H1 (cell line): ENCODE data around the gene MRPS25. TPM values are rescaled to one million over a fixed set of nuclear protein-coding genes. Genes with fewer than 3 reads are reported as not detected.

Experiments used
- CTCF ChIA-PET: fragments of 300-600 bp; sonication (Branson Sonifier 250); formaldehyde crosslinking; loops from one replicate; lab custom pipeline; 2021; ENCODE audit not compliant: partially characterized antibody; lab: Charles Lee
- POLR2A ChIA-PET: fragments of 300-600 bp; sonication (Branson Sonifier 250); formaldehyde crosslinking; loops from one replicate; lab custom pipeline; 2021; ENCODE audit warnings: inconsistent platforms; ENCODE audit not compliant: partially characterized antibody; lab: Charles Lee
- DNase-seq, 2 experiments: peaks; one replicate each; pipeline versions ENCODE4 v3.0.0 to v3.0.0-alpha.2; 2010 to 2022; ENCODE audit warnings: low spot score in 2 of 2, low read depth in 1 of 2, mixed read lengths in 1 of 2
- FAIRE-seq: peaks from 2 replicates; lab custom pipeline; 2011; peaks lifted over from hg19 to GRCh38; lab: Jason Lieb, UNC
- H2AFZ ChIP-seq: 2 replicates; pipeline ENCODE4 v1.8.1; 2012; ENCODE audit warnings: low read length, inconsistent platforms
- H2AK5ac ChIP-seq: 2 replicates; pipeline ENCODE4 v1.6.1; 2013; ENCODE audit warnings: low read depth, low read length
- H2BK120ac ChIP-seq: replicated peaks from 2 replicates; pipeline ENCODE3; 2013; ENCODE audit warnings: low read depth, low read length, inconsistent platforms
- H2BK12ac ChIP-seq: 2 replicates; pipeline ENCODE4 v1.6.1; 2013; ENCODE audit warnings: low read depth, low read length
- H2BK15ac ChIP-seq: 2 replicates; pipeline ENCODE4 v1.6.1; 2013; ENCODE audit warnings: low read length
- H2BK20ac ChIP-seq: 2 replicates; pipeline ENCODE4 v1.6.1; 2013; ENCODE audit warnings: low read length
- H2BK5ac ChIP-seq: 2 replicates; pipeline ENCODE4 v1.6.1; 2013; ENCODE audit warnings: low read depth, low read length
- H3K14ac ChIP-seq: 2 replicates; pipeline ENCODE4 v1.6.1; 2013; ENCODE audit warnings: inconsistent platforms; ENCODE audit not compliant: insufficient read length
- H3K18ac ChIP-seq: 2 replicates; pipeline ENCODE4 v1.6.1; 2013; ENCODE audit warnings: low read length; ENCODE audit errors: extremely low read depth
- H3K23ac ChIP-seq: 2 replicates; pipeline ENCODE4 v1.6.1; 2013; ENCODE audit warnings: inconsistent platforms; ENCODE audit not compliant: insufficient read length
- H3K23me2 ChIP-seq: 2 replicates; pipeline ENCODE4 v1.6.1; 2013; ENCODE audit warnings: low read depth, low read length
- H3K27ac ChIP-seq: 2 replicates; pipeline ENCODE4 v1.6.1; 2011; ENCODE audit warnings: low read depth, low read length, inconsistent platforms
- H3K27me3 ChIP-seq, 4 experiments: replicated peaks in 1 of 4; 1 replicate in 1 of 4; 2 replicates in 3 of 4; pipeline versions ENCODE4 v1.6.1 to v1.8.1; 2011 to 2013; ENCODE audit warnings: low read length in 3 of 4, mild to moderate bottlenecking in 3 of 4, inconsistent platforms in 2 of 4, mixed read lengths in 2 of 4, moderate library complexity in 1 of 4; ENCODE audit not compliant: control insufficient read depth in 3 of 4, insufficient read depth in 3 of 4; ENCODE audit errors: extremely low read depth in 1 of 4
- H3K36me3 ChIP-seq, 4 experiments: 2 replicates each; pipeline versions ENCODE4 v1.6.1 to v1.8.1; 2011 to 2013; ENCODE audit warnings: mild to moderate bottlenecking in 4 of 4, low read length in 3 of 4, moderate library complexity in 2 of 4, control low read depth in 1 of 4, inconsistent platforms in 1 of 4; ENCODE audit not compliant: insufficient read depth in 4 of 4, control insufficient read depth in 2 of 4
- H3K4ac ChIP-seq: replicated peaks from 2 replicates; pipeline ENCODE3; 2013; ENCODE audit warnings: low read length, low read depth, mixed read lengths, inconsistent platforms; ENCODE audit not compliant: insufficient read length
- H3K4me1 ChIP-seq, 4 experiments: replicated peaks in 1 of 4; 1 replicate in 1 of 4; 2 replicates in 3 of 4; pipeline versions ENCODE4 v1.6.1 to v1.8.1; 2011 to 2013; ENCODE audit warnings: low read length in 3 of 4, inconsistent platforms in 2 of 4, mixed read lengths in 1 of 4; ENCODE audit not compliant: insufficient read depth in 4 of 4, control insufficient read depth in 3 of 4
- H3K4me2 ChIP-seq, 2 experiments: 2 replicates each; pipeline versions ENCODE4 v1.6.1 to v1.8.1; 2011 to 2013; ENCODE audit warnings: low read depth in 2 of 2, low read length in 2 of 2, control low read depth in 1 of 2, inconsistent platforms in 1 of 2, mild to moderate bottlenecking in 1 of 2; ENCODE audit not compliant: insufficient read depth in 1 of 2
- H3K4me3 ChIP-seq, 4 experiments: fragments of 200-600, 300-600 bp in 1 of 4; sonication (generic), shearing (Covaris generic), sonication (Bioruptor Twin) in 1 of 4; 2 replicates each; pipeline versions ENCODE4 v1.5.1 to v1.8.1; 2011 to 2016; ENCODE audit warnings: low read length in 4 of 4, low read depth in 3 of 4, control low read depth in 2 of 4, inconsistent platforms in 2 of 4, mild to moderate bottlenecking in 2 of 4, mixed read lengths in 1 of 4, moderate library complexity in 1 of 4; ENCODE audit not compliant: insufficient read depth in 2 of 4; ENCODE audit errors: extremely low read depth in 1 of 4
- H3K56ac ChIP-seq: replicated peaks from 2 replicates; pipeline ENCODE3; 2013; ENCODE audit warnings: low read depth, mild to moderate bottlenecking, mixed read lengths, low read length, inconsistent platforms; ENCODE audit not compliant: insufficient read length
- H3K79me1 ChIP-seq: 2 replicates; pipeline ENCODE4 v1.6.1; 2013; ENCODE audit warnings: low read depth, low read length, control low read depth
- H3K79me2 ChIP-seq, 2 experiments: 2 replicates each; pipeline versions ENCODE4 v1.6.1 to v1.8.1; 2012 to 2013; ENCODE audit warnings: low read length in 2 of 2, mild to moderate bottlenecking in 2 of 2, inconsistent platforms in 1 of 2; ENCODE audit not compliant: insufficient read depth in 2 of 2, control insufficient read depth in 1 of 2
- H3K9ac ChIP-seq, 4 experiments: replicated peaks in 1 of 4; 1 replicate in 1 of 4; 2 replicates in 3 of 4; pipeline versions ENCODE4 v1.6.1 to v1.8.1; 2011 to 2013; ENCODE audit warnings: low read depth in 3 of 4, low read length in 3 of 4, control low read depth in 2 of 4, mild to moderate bottlenecking in 2 of 4, moderate library complexity in 2 of 4, inconsistent platforms in 1 of 4; ENCODE audit errors: extremely low read depth in 1 of 4
- H3K9me3 ChIP-seq, 2 experiments: 2 replicates each; pipeline versions ENCODE4 v1.6.1 to v1.8.1; 2012 to 2013; ENCODE audit warnings: mild to moderate bottlenecking in 2 of 2, moderate library complexity in 2 of 2, control low read depth in 1 of 2, inconsistent platforms in 1 of 2, low read depth in 1 of 2, low read length in 1 of 2, mixed read lengths in 1 of 2; ENCODE audit not compliant: insufficient read depth in 2 of 2
- H4K20me1 ChIP-seq, 2 experiments: replicated peaks in 1 of 2; 2 replicates each; pipeline versions ENCODE3 to v1.8.1; 2011 to 2013; ENCODE audit warnings: inconsistent platforms in 2 of 2, low read length in 2 of 2, mild to moderate bottlenecking in 1 of 2; ENCODE audit not compliant: insufficient read depth in 2 of 2, control insufficient read depth in 1 of 2
- H4K5ac ChIP-seq: 2 replicates; pipeline ENCODE4 v1.6.1; 2013; ENCODE audit warnings: low read length, low read depth, mixed read lengths, inconsistent platforms; ENCODE audit not compliant: insufficient read length
- H4K8ac ChIP-seq: 2 replicates; pipeline ENCODE4 v1.8.0; 2013; ENCODE audit warnings: mild to moderate bottlenecking, moderate library complexity, low read length, inconsistent platforms; ENCODE audit not compliant: insufficient read depth; ENCODE audit errors: extremely low read depth
- H4K91ac ChIP-seq: replicated peaks from 2 replicates; pipeline ENCODE3; 2013; ENCODE audit warnings: low read length, mixed read lengths, inconsistent platforms; ENCODE audit not compliant: insufficient read length
- POLR2A ChIP-seq, 2 experiments: IDR thresholded peaks; 1 replicate in 1 of 2; 2 replicates in 1 of 2; pipeline ENCODE4 v1.6.1; 2011; ENCODE audit warnings: low read depth in 2 of 2, low read length in 2 of 2, mild to moderate bottlenecking in 2 of 2; ENCODE audit errors: control extremely low read depth in 1 of 2
- WGBS, 2 experiments: shearing (Covaris generic) in 1 of 2; methylation state at CpG; one replicate each; pipeline versions ENCODE4 v1.1.6 to v1.1.7; 2013 to 2015; ENCODE audit warnings: low lambda C conversion rate in 2 of 2, mixed read lengths in 2 of 2, inconsistent platforms in 1 of 2, low coverage in 1 of 2, missing lambda C conversion rate in 1 of 2; ENCODE audit not compliant: insufficient replicate concordance in 2 of 2, insufficient coverage in 1 of 2, insufficient read length in 1 of 2; ENCODE audit errors: extremely low coverage in 1 of 2, missing lambda C conversion rate in 1 of 2; 5-methylcytosine and 5-hydroxymethylcytosine counted together
- polyA plus RNA-seq, 7 experiments: library from polyadenylated mRNA; depleted of rRNA in 3 of 7; stranded (reverse) in 5 of 7; unstranded in 2 of 7; fragments of >200 nt in 5 of 7; fragments of 200-250 nt in 2 of 7; gene quantifications; 1 replicate in 5 of 7; 2 replicates in 1 of 7; 4 replicates in 1 of 7; pipeline versions ENCODE4 v1.2.1 to v1.2.3, GENCODE V29; 2011 to 2013; ENCODE audit warnings: missing spikeins in 2 of 7, mixed read lengths in 2 of 7
- total RNA-seq: library from RNA; stranded (reverse); fragmentation: NEBNext Ultra II Directional; extraction: Animal tissue kit (Norgen Biotek cat#: 25700); gene quantifications from 2 replicates; pipeline ENCODE4 v1.2.1, GENCODE V29; 2021

The MRPS25 gene
- total and polyA plus RNA-seq, 2 of the 8 experiments (the other 6 are each of a cell fraction or from before 2014, with no cell fraction given), result 23.0 to 56.5 TPM

GRCh38 chr3:15064299-15064834, 748 bp downstream of the MRPS25 start:
- H3K4me3 ChIP-seq, result peak overlapping the region; percentile 81 to 97 (median 89)
- H3K9me3 ChIP-seq, result no peaks in the 10 kb centered on the region; a peak in 1 of 4 replicates
- H3K18ac ChIP-seq, result no peak overlapping the region
- H3K4ac ChIP-seq, result no peak overlapping the region
- peak overlapping the region; percentile 70 to 95 (median 92) for H3K9ac ChIP-seq
- no peak overlapping the region for H2AK5ac ChIP-seq
- no peak overlapping the region; the same call in 1 of the 2 replicates for H2BK5ac ChIP-seq
- H3K79me1 ChIP-seq, result peaks cover 12% of the 10 kb centered on the region
- H3K4me1 ChIP-seq, result peaks cover 0 to 11% (median 6%) of the 10 kb centered on the region in 4 experiments; a peak in 5 of 7 replicates
- H2BK120ac ChIP-seq, result no peak overlapping the region
- H3K27ac ChIP-seq, result no peak overlapping the region; the same call in 1 of the 2 replicates
- peak overlapping the region; percentile 83 to 88 for H3K4me2 ChIP-seq
- H2AFZ ChIP-seq, result no peak overlapping the region
- no peak overlapping the region for H3K56ac ChIP-seq
- H3K23me2 ChIP-seq, result peaks cover 7% of the 10 kb centered on the region; the same call in 1 of the 2 replicates
- peak overlapping the region; percentile 97 for H4K8ac ChIP-seq
- H2BK12ac ChIP-seq, result no peak overlapping the region
- FAIRE-seq (no peak), DNase-seq (no peak)
- peaks cover 0 to 5% of the 10 kb centered on the region in 2 experiments for H4K20me1 ChIP-seq
- TF ChIP-seq POLR2A (IDR thresholded peaks at IDR 0.05; ENCODE audit: control extremely low read depth in 1 of 2, low read depth in 2 of 2, low read length in 2 of 2), result no peak
- no peak overlapping the region for H4K5ac ChIP-seq
- no peak overlapping the region for H2BK15ac ChIP-seq
- H3K14ac ChIP-seq, result no peak overlapping the region
- H3K79me2 ChIP-seq, result peaks cover 9 to 33% of the 10 kb centered on the region in 2 experiments; a peak in 3 of 4 replicates
- H4K91ac ChIP-seq, result no peak overlapping the region
- H3K36me3 ChIP-seq, result peaks cover 0 to 4% (median 1%) of the 10 kb centered on the region in 4 experiments; a peak in 3 of 8 replicates
- H3K23ac ChIP-seq, result no peak overlapping the region
- H2BK20ac ChIP-seq, result no peak overlapping the region
- ChIA-PET CTCF (interaction anchor here (0.8 to 2.0 kb wide), 4 partner anchors 9 to 75 kb away, joined by 3 to 11 read pairs (median 5); partner anchors contain the start of gene RBSN), POLR2A (interaction anchor here (0.8 to 4.0 kb wide), 6 partner anchors 9 to 116 kb away, joined by 3 to 17 read pairs (median 4); no protein-coding TSS in a partner anchor)
- 12% methylated on average over 25 of the region's 25 CpGs; no CpG with 5 or more reads in 1 of the 2 experiments for WGBS, 2 experiments
- H3K27me3 ChIP-seq, result no peaks in the 10 kb centered on the region
